ENCODE data around the gene CRELD2.
A peak's percentile ranks its signal among the peaks of the same experiment; 100 is the strongest.

The CRELD2 gene

DNA sequence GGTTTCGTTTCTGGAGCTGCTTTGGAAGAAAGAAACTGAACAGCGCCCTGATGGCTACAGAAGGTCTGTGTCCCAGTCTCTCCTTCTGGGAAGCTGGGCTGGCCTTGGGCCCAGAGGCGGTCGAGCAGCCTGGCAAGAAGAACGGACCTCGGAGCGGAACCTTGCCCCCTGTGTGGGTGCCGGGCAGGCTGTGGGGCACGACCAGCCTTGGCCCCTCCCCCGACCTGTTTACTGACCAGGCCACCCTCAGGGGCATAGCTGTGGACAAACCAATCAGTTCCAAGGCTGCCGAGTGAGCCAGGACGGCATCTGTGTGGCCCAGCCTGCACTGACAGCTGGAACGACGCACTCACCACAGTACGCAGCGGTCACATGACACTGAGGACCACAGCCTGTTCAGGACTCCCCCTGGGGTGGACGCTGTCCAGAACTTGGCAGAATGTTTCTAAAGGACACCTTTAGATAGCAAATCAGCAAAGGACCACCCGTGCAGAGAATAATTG, 49.3 kb downstream of the CRELD2 start:
- DNase-seq (ENCODE audit: low read depth in 2 of 2), result no peak

DNA sequence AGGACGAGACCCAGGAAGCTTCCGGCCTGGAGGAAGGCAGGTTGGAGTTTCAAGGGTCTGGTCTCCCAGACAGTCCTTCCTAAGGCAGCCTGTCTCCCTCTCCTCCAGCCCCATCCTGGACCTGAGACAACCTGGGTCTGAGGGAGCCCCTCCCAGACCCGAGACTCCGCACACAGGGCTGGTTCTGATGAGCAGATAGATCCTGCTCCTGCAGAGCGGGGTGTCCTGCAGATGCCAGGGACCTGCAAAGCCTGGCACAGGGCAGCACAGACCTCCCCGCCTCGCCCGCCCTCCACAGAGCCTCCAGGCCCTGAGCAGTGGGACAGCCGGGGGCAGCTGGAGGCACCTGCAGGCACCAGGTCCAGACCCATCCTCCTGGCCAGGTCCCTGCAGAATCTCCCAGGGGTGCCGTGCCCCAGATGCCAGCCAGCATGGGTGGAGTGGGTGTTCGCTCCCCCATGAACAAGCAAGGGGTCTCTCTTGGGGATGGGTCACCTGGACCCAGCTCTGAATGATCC, 49.9 kb downstream of the CRELD2 start:
- DNase-seq (ENCODE audit: low read depth in 2 of 2), result no peak

DNA sequence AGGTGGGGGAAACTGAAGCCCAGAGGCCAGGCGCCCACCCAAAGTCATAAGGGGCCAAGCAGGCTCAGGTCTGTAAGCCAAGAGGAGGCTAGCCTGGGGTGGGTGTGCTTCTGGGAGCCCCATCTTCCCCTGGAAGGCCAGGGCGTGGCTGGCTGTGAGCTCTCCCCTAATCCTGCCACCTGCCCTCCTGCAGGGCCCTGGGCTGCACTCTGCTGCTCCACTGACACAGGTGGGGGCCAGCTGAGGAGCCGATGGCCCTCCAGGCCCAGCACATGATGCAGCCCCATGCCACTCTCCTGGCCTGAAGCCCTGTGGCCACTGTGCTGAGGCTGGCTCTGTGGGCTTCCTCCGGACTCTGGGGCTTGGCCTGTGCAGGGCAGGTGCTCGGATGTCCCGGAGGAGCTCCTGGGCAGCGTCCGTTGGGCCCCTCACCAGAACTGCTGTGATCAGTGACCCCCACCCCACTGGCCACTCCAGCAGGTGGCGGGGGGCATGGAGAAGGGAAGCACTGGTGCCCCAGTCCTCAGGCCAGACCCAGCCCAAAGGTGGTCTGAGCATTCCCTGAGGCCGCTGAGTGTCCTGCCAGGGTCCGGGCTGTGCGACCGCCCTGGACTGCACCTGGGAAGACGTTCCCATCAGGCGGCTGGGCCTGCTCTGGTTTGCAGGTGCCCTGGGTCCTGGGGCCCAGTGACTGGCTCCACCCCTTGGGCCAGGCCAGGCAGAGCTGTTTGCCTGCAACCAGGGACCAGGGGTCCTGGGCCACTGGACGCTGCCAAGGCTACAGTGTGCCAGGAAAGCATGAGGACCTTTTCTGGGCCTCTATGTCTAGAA, 50.6 kb downstream of the CRELD2 start:
- no peak for DNase-seq (ENCODE audit: low read depth in 2 of 2)

DNA sequence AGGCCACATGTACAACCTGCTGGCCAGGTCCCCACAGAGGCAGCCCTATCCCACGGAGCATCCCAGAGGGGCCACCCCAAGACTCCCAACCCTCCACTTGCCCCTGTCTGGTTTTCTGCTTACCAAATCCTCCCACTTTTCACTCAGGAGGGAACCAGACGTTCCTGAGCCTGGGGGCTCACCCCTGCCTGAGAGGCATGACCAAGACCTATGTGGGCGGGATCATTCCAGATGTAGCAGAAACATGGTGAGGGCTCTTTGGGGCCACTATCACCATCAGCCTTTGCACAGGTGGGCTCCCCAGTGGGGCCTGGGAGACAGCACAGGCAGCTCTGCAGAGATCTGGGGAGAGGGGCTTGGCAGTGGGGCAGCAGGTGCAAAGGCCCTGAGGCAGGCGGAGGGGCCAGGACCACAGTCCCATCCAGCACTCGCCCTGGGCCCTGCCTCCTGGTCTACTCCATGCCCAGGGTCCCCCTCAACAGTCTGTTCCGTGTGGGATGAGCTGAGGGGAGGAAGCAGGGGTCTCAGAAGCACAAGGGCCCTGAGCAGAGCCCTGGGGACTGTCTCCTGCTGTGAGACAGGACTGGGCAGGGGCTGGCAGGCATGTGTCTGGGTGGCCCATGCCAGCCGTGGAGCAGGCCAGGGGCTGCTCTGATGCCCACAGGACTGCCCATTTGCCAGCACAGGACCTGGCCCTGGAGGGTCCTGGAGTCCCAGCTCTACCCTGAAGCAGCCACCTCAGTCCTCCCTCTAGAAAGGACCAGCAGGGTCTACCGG, 51.5 kb downstream of the CRELD2 start:
- DNase-seq (ENCODE audit: low read depth in 2 of 2), result no peak

DNA sequence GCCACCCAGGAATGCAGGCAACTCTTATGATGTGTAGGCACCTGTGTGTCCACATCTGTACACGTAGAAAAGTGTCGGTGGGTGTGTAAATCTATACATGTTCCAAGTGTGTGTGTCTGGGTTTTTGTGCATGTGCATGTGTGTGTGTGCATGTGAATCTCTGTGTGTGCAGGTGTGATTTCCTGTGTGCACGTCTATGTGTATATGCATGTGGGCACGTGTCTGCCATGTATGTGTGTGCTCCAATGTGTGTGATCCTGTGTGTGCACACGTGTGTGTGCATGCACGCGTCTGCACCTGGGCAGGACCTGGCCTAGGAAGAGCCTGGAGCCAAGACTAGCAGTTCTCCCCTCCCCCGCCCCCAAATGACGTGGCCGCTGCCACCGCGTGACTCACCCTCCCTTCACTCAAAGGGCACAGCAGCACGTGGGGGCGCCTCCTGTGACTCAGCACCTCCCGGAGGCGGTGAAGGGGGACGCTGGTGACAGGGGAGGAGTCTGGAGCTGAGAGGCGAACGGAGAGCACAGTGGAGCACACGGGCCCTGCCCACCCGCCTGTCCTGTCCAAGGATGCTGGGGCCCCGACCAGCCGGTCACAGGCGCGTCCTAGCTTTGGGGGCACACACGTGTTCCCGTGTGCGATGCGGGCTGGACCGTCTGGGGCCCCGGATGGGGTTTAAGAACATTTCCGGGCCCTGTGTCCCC, 52.2 kb downstream of the CRELD2 start:
- DNase-seq (ENCODE audit: low read depth in 2 of 2), result peak; percentile 95 to 98

DNA sequence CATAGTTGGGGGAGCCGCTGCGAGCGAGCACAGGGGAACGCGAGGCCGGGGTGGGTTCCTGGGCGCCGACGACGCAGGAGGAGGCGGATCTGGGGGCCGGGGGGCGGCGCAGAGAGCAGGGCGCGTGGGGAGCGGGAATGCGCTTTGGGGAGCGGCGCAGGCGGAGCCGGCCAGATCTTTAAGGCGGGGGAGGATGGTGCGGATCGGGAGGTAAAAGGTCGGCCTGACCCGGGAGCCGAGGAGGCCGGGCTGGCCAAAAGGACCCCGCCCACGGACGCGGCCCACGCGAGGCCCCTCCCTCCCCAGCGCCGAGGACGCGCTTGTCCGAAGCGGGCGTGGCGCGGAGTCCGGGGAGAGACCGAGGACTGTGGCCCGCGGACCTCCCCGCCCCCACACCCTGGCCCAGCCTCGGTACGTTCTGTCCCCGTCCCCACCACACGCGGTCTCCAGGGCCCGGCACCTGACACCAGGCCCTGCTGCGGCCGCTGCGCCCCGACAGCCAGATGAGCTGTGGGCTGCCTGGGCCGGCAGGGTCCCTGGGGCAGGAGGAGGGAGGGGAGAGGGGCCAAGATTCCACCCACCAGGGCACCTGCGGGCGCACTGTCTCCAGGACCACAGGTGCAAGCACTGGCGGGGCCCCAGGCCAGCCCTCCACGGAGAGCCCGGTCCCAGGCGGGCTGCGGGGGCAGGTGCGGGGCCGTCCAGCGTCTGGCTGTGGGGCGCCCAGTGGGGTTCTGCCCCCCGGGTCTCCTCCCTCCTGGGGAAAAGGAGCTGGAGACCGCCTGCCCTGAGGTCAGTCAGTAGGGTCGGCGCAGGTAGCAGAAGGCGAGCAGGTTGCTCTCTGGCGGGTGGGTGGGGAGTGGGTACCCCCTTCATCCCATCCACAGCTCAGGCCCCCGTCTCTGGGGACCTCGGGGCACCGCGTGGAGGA, 53.1 kb downstream of the CRELD2 start:
- DNase-seq (ENCODE audit: low read depth in 2 of 2), result peak; percentile 65 to 76

DNA sequence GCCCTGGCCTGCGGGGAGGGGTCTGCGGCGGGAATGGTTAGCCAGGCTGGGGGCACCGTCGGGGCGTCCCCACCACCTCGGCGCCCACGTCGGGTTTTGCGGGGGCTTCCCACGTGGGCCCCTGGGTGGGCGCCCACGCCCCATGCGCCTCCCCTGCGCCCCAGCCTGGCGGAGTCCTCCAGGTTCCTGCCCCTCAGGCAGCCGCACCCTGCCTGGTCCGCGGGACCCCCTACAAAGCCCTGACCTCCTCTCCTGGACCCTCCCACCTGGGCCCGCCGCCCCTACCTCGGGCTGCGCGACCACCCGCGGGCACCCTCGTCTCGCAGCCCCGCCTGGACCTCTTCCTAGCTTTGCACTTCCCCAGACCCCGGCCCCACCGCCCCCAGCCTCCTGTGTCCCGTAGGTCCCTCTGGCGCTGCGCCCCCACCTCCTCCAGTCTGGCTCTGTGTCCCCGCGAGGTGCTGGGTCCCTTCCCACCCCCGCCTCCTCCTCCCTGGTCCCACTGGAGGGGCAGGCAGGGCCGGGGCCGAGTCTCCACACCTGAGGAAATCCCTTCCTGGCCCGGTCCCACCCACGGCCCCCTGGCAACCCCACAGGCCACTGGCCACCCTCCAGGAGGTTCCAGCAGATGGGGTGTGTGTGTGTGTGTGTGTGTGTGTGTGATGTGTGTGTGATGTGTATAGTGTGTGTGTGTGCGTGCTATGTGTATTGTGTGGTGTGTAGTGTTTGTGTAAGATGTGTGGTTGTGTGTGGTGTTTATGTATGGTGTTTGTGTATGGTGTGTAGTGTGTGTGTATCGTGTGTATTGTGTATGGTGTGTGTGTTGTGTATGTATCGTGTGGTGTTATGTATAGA, 54.0 kb downstream of the CRELD2 start:
- no peak for DNase-seq (ENCODE audit: low read depth in 2 of 2)

DNA sequence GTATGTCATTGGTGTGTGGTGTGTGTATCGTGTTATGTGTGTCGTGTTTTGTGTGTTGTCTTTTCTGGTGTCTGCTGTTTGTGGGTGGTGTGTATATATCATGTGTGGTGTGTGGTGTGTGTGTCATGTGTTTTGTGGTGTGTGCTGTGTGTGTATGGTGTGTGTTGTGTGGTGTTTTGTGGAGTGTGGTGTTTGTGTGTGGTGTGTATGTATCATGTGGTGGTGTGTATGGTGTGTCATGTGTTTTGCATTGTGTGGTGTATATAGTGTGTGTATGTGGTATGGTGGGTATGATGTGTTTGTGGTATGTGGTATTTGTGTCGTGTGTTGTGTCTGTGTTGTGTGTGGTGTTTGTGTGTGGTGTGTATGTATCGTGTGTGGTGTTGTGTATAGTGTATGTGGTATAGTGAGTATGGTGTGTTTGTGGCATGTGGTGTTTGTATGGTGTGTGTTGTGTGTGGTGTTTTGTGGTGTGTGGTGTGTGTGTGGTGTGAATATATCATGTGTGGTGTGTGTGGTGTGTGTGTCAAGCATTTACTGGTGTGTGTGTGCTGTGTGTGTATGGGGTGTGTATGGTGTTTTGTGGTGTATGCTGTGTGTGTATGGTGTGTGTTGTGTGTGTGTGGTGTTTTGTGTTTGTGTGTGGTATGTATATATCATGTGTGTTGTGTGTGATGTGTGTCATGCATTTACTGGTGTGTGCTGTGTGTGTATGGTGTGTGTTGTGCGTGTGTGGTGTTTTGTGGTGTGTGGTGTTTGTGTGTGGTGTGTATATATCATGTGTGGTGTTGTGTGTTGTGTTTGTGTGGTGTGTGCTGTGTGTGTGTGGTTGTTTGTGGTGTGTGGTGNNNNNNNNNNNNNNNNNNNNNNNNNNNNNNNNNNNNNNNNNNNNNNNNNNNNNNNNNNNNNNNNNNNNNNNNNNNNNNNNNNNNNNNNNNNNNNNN, 54.9 kb downstream of the CRELD2 start:
- DNase-seq (ENCODE audit: low read depth in 2 of 2), result no peak

DNA sequence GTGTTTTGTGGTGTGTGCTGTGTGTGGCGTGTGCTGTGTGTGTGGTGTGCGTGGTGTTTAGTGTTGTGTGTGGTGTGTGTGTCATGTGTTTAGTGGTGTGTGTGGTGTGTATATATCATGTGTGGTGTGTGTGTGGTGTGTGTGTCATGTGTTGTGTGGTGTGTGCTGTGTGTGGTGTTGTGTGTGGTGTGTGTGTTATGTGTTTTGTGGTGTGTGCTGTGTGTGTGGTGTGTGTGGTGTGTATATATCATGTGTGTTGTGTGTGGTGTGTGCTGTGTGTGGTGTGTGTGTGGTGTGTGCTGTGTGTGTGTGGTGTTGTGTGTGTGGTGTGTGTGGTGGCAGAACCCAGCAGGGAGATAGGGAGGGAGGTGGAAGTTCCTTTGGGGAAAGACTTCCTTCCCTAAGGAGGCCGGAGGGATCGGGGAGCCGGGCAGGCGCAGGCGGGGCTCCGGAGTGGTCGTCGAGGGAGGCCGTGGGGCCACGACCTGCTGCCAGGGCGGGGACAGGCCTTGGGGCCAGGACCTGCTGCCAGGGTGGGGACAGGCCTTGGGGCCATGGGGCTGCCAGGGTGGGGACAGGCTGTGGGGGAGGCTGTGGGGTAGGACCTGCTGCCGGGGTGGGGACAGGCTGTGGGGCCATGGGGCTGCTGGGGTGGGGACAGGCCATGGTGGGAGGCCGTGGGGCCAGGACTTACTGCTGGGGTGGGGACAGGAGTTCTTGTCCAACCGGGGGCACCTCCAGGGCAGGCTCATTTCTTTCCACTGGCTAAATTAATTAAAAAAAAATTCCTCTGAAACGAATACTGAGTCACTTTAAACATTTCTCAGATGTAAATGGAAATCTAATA, 57.3 kb downstream of the CRELD2 start:
- DNase-seq (ENCODE audit: low read depth in 2 of 2), result peak; percentile 48

DNA sequence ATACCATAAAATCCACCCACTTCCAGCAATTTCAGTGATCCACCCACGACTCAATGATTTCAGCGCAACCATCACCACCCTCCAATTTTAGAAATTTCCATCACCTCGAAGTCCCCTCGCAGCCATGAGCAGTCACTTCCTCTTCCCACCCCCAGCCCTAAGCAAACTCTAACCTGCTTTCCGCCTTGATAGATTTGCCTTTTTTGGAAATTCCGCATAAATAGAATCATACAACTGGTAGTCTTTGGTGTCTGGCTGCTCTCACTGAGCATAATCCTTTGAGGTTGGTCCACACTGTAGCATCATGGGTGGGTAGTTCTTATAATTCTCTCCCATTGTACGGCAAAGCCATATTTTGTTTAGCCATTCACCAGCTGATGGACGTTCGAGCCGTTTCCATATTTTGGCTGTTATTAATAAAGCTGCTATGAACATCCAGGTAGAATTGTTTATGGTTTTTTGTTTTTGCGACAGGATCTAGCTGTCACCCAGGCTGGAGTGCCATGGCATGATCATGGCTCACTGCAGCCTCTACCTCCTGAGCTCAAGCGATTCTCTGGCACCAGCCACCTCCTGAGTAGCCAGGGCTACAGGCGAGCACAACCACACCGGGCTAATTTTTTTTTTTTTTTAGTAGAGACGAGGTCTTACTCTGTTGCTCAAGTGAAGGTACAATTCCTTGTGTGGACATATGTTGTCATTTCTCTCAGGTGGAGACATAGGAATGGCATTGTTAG, 58.2 kb downstream of the CRELD2 start:
- peak in 1 of 2 donors; percentile 50 for DNase-seq (ENCODE audit: low read depth in 2 of 2)
